BE2C (cell line): ENCODE data around the gene PLXDC1.
"Not testable (repeated sequence)": the region's sequence is repeated elsewhere in the genome, so short reads cannot be mapped to it uniquely, and the experiment has no call there.

Experiments
- DNase-seq: peaks from one replicate; pipeline ENCODE4 v3.0.0-alpha.2; 2020
- H3K27me3 ChIP-seq: fragments of 250-450 bp; sonication (Bioruptor Pico); 2 replicates; pipeline ENCODE4 v1.5.1; 2020; ENCODE audit warnings: mild to moderate bottlenecking
- H3K36me3 ChIP-seq: fragments of 250-450 bp; sonication (Bioruptor Pico); 2 replicates; pipeline ENCODE4 v1.5.1; 2020; ENCODE audit warnings: mild to moderate bottlenecking
- H3K4me1 ChIP-seq: fragments of 250-450 bp; sonication (Bioruptor Pico); 2 replicates; pipeline ENCODE4 v1.5.1; 2020
- H3K4me3 ChIP-seq: 2 replicates; pipeline ENCODE4 v1.5.1; 2011; ENCODE audit warnings: low read depth, low read length
- H3K9me3 ChIP-seq: fragments of 250-450 bp; sonication (Bioruptor Pico); 2 replicates; pipeline ENCODE4 v1.5.1; 2020
- CTCF ChIP-seq: IDR thresholded peaks from 2 replicates; pipeline ENCODE4 v1.5.1; 2012; ENCODE audit warnings: mild to moderate bottlenecking, low read depth, low read length

The PLXDC1 gene

GRCh38 chr17:39123627-39124026 is 27.8 kb downstream of the PLXDC1 start:
- no peaks in the 10 kb centered on the region for H3K4me1 ChIP-seq
- H3K9me3 ChIP-seq = no peaks in the 10 kb centered on the region
- no peak for TF ChIP-seq CTCF
- H3K36me3 ChIP-seq = no peaks in the 10 kb centered on the region
- H3K27me3 ChIP-seq = no peaks in the 10 kb centered on the region
- no peak for DNase-seq
- H3K4me3 ChIP-seq = no peak overlapping the region

GRCh38 chr17:39122991-39123390 is 28.4 kb downstream of the PLXDC1 start:
- DNase-seq = no peak
- H3K4me3 ChIP-seq = no peak overlapping the region
- H3K27me3 ChIP-seq = no peaks in the 10 kb centered on the region
- TF ChIP-seq CTCF = no peak
- H3K4me1 ChIP-seq = no peaks in the 10 kb centered on the region
- H3K36me3 ChIP-seq = no peaks in the 10 kb centered on the region
- H3K9me3 ChIP-seq = no peaks in the 10 kb centered on the region

GRCh38 chr17:39121919-39122318 is 29.5 kb downstream of the PLXDC1 start:
- H3K4me3 ChIP-seq, H3K4me1 ChIP-seq, DNase-seq: not testable (repeated sequence)

GRCh38 chr17:39118674-39119419 is 32.6 kb downstream of the PLXDC1 start:
- Histone ChIP-seq H3K27me3 (no peaks in the 10 kb centered on the region), H3K4me1 (no peaks in the 10 kb centered on the region), H3K4me3 (no peak overlapping the region), H3K36me3 (no peaks in the 10 kb centered on the region), H3K9me3 (no peaks in the 10 kb centered on the region)
- no peak for TF ChIP-seq CTCF
- DNase-seq = no peak

More at GRCh38 chr17:39121919-39122318, 29.5 kb downstream of the PLXDC1 start:
- H3K36me3 ChIP-seq, H3K9me3 ChIP-seq, H3K27me3 ChIP-seq: not testable (repeated sequence)

- no peak for TF ChIP-seq CTCF
- Histone ChIP-seq H3K4me3 (no peak overlapping the region), H3K9me3 (no peaks in the 10 kb centered on the region), H3K4me1 (no peaks in the 10 kb centered on the region), H3K27me3 (no peaks in the 10 kb centered on the region), H3K36me3 (no peaks in the 10 kb centered on the region)
- DNase-seq = no peak
Observed at GRCh38 chr17:39116224-39116623, 35.2 kb downstream of the PLXDC1 start.

- no peaks in the 10 kb centered on the region for H3K9me3 ChIP-seq
- no peak for DNase-seq
- no peak overlapping the region for H3K4me3 ChIP-seq
- H3K36me3 ChIP-seq = no peaks in the 10 kb centered on the region
- no peaks in the 10 kb centered on the region for H3K27me3 ChIP-seq
- H3K4me1 ChIP-seq = no peaks in the 10 kb centered on the region
- no peak for TF ChIP-seq CTCF
Observed at GRCh38 chr17:39115135-39115534, 36.3 kb downstream of the PLXDC1 start.
